GM23248 (cell line): Measurements from ENCODE around the gene ERAL1.

Experiments
- EZH2 ChIP-seq: fragments of 200-600 bp; sonication (generic); IDR thresholded peaks from 2 replicates; pipeline ENCODE4 v1.6.1; 2018; ENCODE audit warnings: antibody characterized with exemption, mild to moderate bottlenecking; ENCODE audit not compliant: insufficient read depth, poor library complexity, severe bottlenecking
- EZH2phosphoT487 ChIP-seq: fragments of 200-600 bp; sonication (generic); IDR thresholded peaks from 2 replicates; pipeline ENCODE4 v1.6.1; 2018; ENCODE audit warnings: antibody characterized with exemption, moderate library complexity, mild to moderate bottlenecking, low read depth; ENCODE audit not compliant: insufficient read depth

DNA sequence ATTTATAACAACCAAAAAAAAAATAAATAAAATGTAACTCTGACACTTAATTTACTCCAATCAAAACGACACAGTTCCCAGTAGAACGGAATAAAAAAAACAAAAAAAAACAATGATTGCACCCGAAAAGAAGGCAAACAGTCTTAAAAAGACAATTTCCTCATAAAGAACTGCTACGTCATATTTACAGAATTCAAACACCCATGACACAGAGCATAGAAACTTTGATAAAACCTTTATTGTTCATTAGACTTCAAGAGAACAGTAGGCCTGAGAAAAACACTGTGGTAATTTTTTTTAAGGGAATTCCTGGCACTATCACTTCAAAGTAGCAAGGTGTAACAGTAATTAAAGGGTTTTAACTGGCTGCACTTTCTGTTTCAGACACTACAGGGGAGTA lies 38.3 kb upstream of the ERAL1 start:
- TF ChIP-seq EZH2 (no peak), EZH2phosphoT487 (no peak)
